ENCODE measurements around the gene UGT2B7. TPM values are rescaled to one million over a fixed set of nuclear protein-coding genes. Genes with fewer than 3 reads are reported as not detected.
"Not testable (repeated sequence)": the region's sequence is repeated elsewhere in the genome, so short reads cannot be mapped to it uniquely, and the experiment has no call there.

The UGT2B7 gene
- not detected in 2 replicates for total RNA-seq (2014; rRNA removed; shearing (Covaris generic))
- polyA plus RNA-seq (2014; cell fraction: nucleus; rRNA removed) = not detected in 2 replicates

- no peak for DNase-seq (ENCODE audit: extremely low read depth, low read depth)
These were observed at the start of gene UGT2B7 for GRCh38 chr4:69096111-69096656. Gene UGT2B7 (plus strand): TSS chr4:69096474. CDS start chr4:69096521, 47 bp downstream.

GRCh38 chr4:69049860-69050259, 46.4 kb upstream of the UGT2B7 start:
- DNase-seq (ENCODE audit: extremely low read depth, low read depth) = no peak

GRCh38 chr4:69050853-69051575, 45.3 kb upstream of the UGT2B7 start:
- DNase-seq (ENCODE audit: extremely low read depth, low read depth) = not testable (repeated sequence)

GRCh38 chr4:69051576-69051943, 44.7 kb upstream of the UGT2B7 start:
- DNase-seq (ENCODE audit: extremely low read depth, low read depth) = no peak

GRCh38 chr4:69053309-69053885, 42.9 kb upstream of the UGT2B7 start:
- not testable (repeated sequence) for DNase-seq (ENCODE audit: extremely low read depth, low read depth)

GRCh38 chr4:69054033-69054432, 42.2 kb upstream of the UGT2B7 start:
- not testable (repeated sequence) for DNase-seq (ENCODE audit: extremely low read depth, low read depth)

GRCh38 chr4:69054578-69055200, 41.6 kb upstream of the UGT2B7 start:
- DNase-seq (ENCODE audit: extremely low read depth, low read depth) = no peak

GRCh38 chr4:69056150-69056549, 40.1 kb upstream of the UGT2B7 start:
- no peak for DNase-seq (ENCODE audit: extremely low read depth, low read depth)

- DNase-seq (ENCODE audit: extremely low read depth, low read depth) = no peak
These were observed 39.2 kb upstream of the UGT2B7 start for GRCh38 chr4:69056921-69057550.

- no peak for DNase-seq (ENCODE audit: extremely low read depth, low read depth)
These were observed 38.5 kb upstream of the UGT2B7 start for GRCh38 chr4:69057620-69058409.

GRCh38 chr4:69058410-69059059, 37.7 kb upstream of the UGT2B7 start:
- no peak for DNase-seq (ENCODE audit: extremely low read depth, low read depth)

GRCh38 chr4:69060651-69061308, 35.5 kb upstream of the UGT2B7 start:
- no peak for DNase-seq (ENCODE audit: extremely low read depth, low read depth)

GRCh38 chr4:69064391-69064790, 31.9 kb upstream of the UGT2B7 start:
- no peak for DNase-seq (ENCODE audit: extremely low read depth, low read depth)

- no peak for DNase-seq (ENCODE audit: extremely low read depth, low read depth)
These were observed 29.3 kb upstream of the UGT2B7 start for GRCh38 chr4:69066945-69067344.

- no peak for DNase-seq (ENCODE audit: extremely low read depth, low read depth)
These were observed 27.2 kb upstream of the UGT2B7 start for GRCh38 chr4:69069085-69069484.

- no peak for DNase-seq (ENCODE audit: extremely low read depth, low read depth)
These were observed 25.7 kb upstream of the UGT2B7 start for GRCh38 chr4:69070590-69070989.

- DNase-seq (ENCODE audit: extremely low read depth, low read depth) = no peak
These were observed 25.0 kb upstream of the UGT2B7 start for GRCh38 chr4:69071286-69071685.

GRCh38 chr4:69073375-69073774, 22.9 kb upstream of the UGT2B7 start:
- DNase-seq (ENCODE audit: extremely low read depth, low read depth) = no peak

- no peak for DNase-seq (ENCODE audit: extremely low read depth, low read depth)
These were observed 21.0 kb upstream of the UGT2B7 start for GRCh38 chr4:69075061-69075792.

All from NCI-H460 (cell line).